HUES64 (cell line): ENCODE results near the gene B3GALT4.
A peak's percentile ranks its signal among the peaks of the same experiment; 100 is the strongest.
"Not testable (repeated sequence)": the region's sequence is repeated elsewhere in the genome, so short reads cannot be mapped to it uniquely, and the experiment has no call there.

ENCODE experiments used
- H3K27ac ChIP-seq: 2 replicates; pipeline ENCODE4 v1.7.0; 2013; ENCODE audit warnings: low read depth, low read length, inconsistent platforms
- H3K27me3 ChIP-seq: 2 replicates; pipeline ENCODE4 v1.6.1; 2013; ENCODE audit warnings: mild to moderate bottlenecking, low read length; ENCODE audit not compliant: insufficient read depth
- H3K36me3 ChIP-seq: 2 replicates; pipeline ENCODE4 v1.6.1; 2013; ENCODE audit warnings: mild to moderate bottlenecking, low read length; ENCODE audit not compliant: insufficient read depth
- H3K4me1 ChIP-seq: 2 replicates; pipeline ENCODE4 v1.6.1; 2013; ENCODE audit warnings: mild to moderate bottlenecking, low read length, moderate library complexity; ENCODE audit not compliant: insufficient read depth
- H3K4me3 ChIP-seq: 2 replicates; pipeline ENCODE4 v1.5.1; 2013; ENCODE audit warnings: mild to moderate bottlenecking, low read length, moderate library complexity
- H3K9ac ChIP-seq: 2 replicates; pipeline ENCODE4 v1.6.1; 2013; ENCODE audit warnings: mild to moderate bottlenecking, low read depth, low read length
- H3K9me3 ChIP-seq: 2 replicates; pipeline ENCODE4 v1.6.1; 2013; ENCODE audit warnings: low read depth, low read length; ENCODE audit not compliant: insufficient read depth
- WGBS: fragments of 150-250, 120-280 bp; methylation state at CpG from one replicate; pipeline ENCODE4 v1.1.7; 2013; ENCODE audit warnings: missing lambda C conversion rate; 5-methylcytosine and 5-hydroxymethylcytosine counted together

The B3GALT4 gene

DNA sequence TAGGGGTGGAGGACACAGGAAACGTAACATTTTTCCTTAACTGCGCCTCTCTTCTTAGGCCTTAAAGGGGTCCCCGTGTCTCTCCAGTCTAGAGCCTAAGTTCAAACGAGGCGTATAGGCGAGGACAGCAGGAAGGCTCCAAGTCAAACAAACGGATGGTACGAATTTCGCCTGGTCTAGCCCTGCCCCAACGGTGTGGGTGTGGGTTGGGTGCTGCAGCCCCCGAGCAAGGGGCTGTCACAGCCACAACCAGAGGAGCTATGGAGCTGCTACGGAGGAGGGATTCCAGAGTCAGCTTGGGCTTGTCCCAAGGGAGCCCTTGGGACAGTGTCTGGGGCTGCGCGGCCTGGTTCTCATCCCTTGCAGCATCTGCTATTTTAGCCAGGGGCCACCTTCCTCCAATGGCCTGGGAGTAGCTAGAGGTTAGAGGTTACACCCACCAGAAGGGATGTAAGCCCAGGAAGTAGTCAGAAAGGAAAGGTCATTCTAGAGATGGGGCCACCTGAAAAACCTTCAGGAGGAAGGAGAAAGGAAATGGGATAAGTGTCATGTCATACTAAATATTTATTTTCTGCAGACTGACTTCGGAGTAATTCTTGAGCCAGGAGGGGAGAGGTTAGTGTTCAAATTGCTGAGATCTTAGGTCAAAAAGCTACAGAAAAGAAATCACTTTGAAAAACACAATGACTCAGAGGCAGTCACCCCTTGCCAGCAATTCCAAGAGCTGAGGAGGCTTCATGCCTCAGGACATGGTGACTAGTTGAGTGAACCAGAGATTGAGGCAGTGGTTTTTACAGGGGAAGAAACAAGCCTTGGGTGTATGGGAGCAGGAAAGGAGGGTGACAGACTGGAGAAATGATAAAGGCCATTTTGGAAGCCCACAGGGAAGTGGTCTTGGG, 26.9 kb upstream of the B3GALT4 start:
- Histone ChIP-seq H3K9me3 (no peaks in the 10 kb centered on the region), H3K9ac (peak overlapping the region; percentile 78), H3K4me1 (peaks cover 6% of the 10 kb centered on the region; the same call in 1 of the 2 replicates), H3K4me3 (peak overlapping the region; percentile 77), H3K27me3 (peaks cover 34% of the 10 kb centered on the region), H3K36me3 (peaks cover 14% of the 10 kb centered on the region), H3K27ac (peak overlapping the region; percentile 82; the same call in 1 of the 2 replicates)
- WGBS = 45% methylated on average over 15 of the region's 15 CpGs

DNA sequence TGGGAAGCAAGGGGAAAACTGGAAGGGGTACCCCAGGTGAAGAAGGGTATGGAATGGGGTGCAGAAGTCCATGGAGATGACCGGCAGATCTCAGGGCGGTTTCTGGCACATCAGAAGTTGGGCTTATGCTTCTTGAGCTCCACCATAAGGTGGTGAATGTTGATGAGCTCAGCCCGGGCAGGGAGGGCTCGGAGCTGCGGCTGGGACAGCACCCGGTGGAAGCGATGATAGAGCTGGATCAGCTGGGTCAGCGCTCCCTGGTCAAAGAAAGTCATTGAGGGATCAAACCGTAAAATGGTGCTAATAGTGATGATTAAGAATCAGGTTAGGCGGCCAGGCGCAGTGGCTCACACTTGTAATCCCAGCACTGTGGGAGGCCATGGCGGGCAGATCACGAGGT, 26.2 kb upstream of the B3GALT4 start:
- 94% methylated on average over 13 of the region's 13 CpGs for WGBS
- Histone ChIP-seq H3K27me3 (peaks cover 30% of the 10 kb centered on the region), H3K4me1 (peaks cover 6% of the 10 kb centered on the region; the same call in 1 of the 2 replicates), H3K9me3 (no peaks in the 10 kb centered on the region), H3K9ac (no peak overlapping the region), H3K4me3 (no peak overlapping the region), H3K36me3 (peaks cover 14% of the 10 kb centered on the region), H3K27ac (no peak overlapping the region)

DNA sequence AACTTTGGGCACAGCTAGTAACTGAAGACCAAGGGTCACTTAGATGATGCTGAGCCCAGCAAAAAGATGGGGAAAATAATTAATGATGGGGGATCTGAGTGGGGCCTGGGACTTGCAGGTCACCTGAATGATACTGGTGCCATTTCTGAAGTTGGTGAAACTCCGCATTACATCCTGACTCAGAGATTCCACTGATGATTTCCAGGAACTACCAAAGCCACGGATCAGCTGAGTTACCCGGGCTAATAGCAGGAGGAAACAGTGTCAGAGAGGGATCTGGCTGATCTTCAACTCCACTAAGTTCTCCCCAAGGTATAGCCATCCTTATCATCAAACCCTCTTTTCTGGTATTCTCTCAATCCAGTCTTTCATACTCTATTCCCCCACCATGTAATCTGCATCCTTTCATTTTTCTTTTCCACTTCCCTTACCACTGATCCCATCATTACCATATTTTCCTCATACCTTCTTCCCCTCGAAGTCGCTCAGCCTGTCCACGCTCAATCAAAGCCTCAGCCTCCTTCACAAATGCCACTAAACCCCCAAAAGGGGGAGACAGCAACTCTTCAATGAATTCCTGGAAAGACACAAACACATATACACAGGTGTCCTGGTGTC, 25.4 kb upstream of the B3GALT4 start:
- WGBS = 94% methylated on average over 6 of the region's 6 CpGs

DNA sequence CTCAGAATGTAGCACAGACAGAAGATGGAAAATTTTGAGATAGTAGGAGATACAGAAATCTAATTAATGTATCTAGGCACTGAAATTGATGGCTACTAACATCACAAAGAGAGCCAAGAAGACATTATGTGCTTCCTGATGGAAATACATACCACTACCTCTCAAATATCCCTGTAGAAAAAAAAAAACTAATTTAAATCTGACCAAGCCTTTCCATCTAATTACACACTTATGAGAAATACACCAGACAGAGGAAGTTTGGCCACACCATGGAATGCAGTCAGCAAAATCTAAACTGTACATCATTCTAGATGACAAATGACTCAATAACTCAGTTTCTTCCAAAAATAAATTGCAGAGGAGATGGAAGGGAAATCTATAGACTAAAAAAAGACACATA, 24.2 kb upstream of the B3GALT4 start:
- H3K9me3 ChIP-seq = no peaks in the 10 kb centered on the region; the same call in 1 of the 2 replicates
- H3K36me3 ChIP-seq = peaks cover 22% of the 10 kb centered on the region
- H3K27me3 ChIP-seq = peaks cover 10% of the 10 kb centered on the region
- H3K27ac ChIP-seq = no peak overlapping the region
- H3K4me1 ChIP-seq = peaks cover 6% of the 10 kb centered on the region; the same call in 1 of the 2 replicates
- no peak overlapping the region for H3K4me3 ChIP-seq
- H3K9ac ChIP-seq = no peak overlapping the region

More for the DNA sequence above, 25.4 kb upstream of the B3GALT4 start:
- Histone ChIP-seq H3K27ac (no peak overlapping the region), H3K27me3 (peaks cover 23% of the 10 kb centered on the region), H3K9me3 (no peaks in the 10 kb centered on the region), H3K4me3 (no peak overlapping the region), H3K9ac (no peak overlapping the region), H3K36me3 (peaks cover 14% of the 10 kb centered on the region), H3K4me1 (peaks cover 6% of the 10 kb centered on the region; the same call in 1 of the 2 replicates)

DNA sequence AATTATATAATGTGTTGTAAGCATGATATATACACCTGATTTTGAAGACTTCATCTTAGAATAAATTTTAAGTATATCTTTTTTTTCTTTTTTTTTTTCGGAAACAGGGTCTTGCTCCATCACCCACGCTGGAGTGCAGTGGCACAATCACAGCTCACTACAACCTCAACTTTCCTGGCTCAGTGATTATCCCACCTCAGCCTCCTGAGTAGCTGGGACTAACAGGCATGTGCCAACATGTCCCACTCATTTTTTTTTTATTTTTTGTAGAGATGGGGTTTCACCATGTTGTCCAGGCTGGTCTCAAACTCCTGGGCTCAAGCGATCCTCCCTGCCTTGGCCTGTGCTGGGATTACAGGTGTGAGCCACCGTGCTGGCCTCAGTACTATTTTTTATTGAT, 22.3 kb upstream of the B3GALT4 start:
- H3K9ac ChIP-seq = no peak overlapping the region
- no peaks in the 10 kb centered on the region; the same call in 1 of the 2 replicates for H3K9me3 ChIP-seq
- H3K4me1 ChIP-seq = peaks cover 5% of the 10 kb centered on the region; the same call in 1 of the 2 replicates
- H3K27ac ChIP-seq = no peak overlapping the region
- 96% methylated on average over 4 of the region's 4 CpGs for WGBS
- peaks cover 24% of the 10 kb centered on the region for H3K36me3 ChIP-seq
- H3K4me3 ChIP-seq = no peak overlapping the region
- H3K27me3 ChIP-seq = no peaks in the 10 kb centered on the region

DNA sequence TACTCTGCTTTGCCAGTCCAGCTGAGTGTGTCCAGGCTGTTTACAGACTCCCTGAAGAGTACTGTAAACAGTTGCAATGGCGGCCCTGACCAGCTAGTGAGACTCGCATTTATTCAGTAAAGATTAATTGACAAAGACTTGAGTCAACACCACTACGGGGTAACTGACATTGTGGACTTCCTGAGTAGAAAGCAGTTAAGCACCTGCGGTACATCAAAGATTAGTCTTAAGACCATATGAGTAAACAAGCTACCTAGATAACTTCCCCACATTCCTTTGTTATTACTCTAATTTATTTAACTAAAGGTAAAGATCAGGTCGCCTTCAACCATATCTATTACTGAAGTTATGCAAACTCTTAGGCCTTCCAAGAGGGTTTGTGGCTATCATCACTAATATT, 17.9 kb upstream of the B3GALT4 start:
- H3K27me3 ChIP-seq = no peaks in the 10 kb centered on the region
- H3K36me3 ChIP-seq = peaks cover 38% of the 10 kb centered on the region
- no peaks in the 10 kb centered on the region; the same call in 1 of the 2 replicates for H3K9me3 ChIP-seq
- no peak overlapping the region for H3K4me3 ChIP-seq
- no peaks in the 10 kb centered on the region for H3K4me1 ChIP-seq
- H3K27ac ChIP-seq = no peak overlapping the region
- 92% methylated on average over 5 of the region's 5 CpGs for WGBS
- no peak overlapping the region for H3K9ac ChIP-seq

DNA sequence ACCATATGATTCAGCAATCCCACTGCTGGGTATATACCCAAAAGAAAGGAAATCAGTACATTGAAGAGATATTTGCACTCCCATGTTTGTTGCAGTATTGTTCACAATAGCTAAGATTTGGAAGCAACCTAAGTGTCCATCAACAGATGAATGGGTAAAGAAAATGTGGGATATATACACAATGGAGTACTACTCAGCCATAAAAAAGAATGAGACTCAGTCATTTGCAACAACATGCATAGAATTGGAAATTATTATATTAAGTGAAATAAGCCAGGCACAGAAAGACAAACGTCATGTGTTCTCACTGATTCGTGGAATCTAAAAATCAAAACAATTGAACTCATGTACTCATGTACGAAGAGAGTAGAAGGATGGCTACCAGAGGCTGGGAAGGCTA, 14.4 kb upstream of the B3GALT4 start:
- H3K4me3 ChIP-seq, H3K27me3 ChIP-seq, H3K9ac ChIP-seq, H3K4me1 ChIP-seq, H3K27ac ChIP-seq, H3K9me3 ChIP-seq: not testable (repeated sequence)
- peaks cover 61% of the 10 kb centered on the region for H3K36me3 ChIP-seq
- 76% methylated on average over 3 of the region's 3 CpGs for WGBS

DNA sequence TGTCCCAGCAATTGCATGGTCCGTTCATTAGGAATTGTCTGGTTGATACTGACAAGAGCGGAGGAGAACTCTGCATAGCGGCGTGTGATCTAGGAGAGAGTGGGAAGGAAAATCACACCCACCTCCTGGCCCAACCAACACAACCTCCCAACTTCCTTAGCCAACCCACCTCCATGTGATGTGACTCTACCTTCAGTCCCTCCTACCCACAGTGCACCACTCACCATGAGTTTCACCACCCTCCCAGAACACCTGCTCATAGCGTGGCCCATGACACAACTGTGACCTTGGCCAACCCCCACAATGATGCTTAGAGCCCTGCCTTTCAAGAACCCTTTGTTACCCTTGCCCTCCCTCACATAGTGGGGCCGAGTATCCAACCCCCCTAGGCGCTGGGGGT, 12.9 kb upstream of the B3GALT4 start:
- Histone ChIP-seq H3K4me3 (no peak overlapping the region), H3K27me3 (no peaks in the 10 kb centered on the region), H3K36me3 (peaks cover 72% of the 10 kb centered on the region), H3K4me1 (no peaks in the 10 kb centered on the region), H3K27ac (no peak overlapping the region), H3K9ac (no peak overlapping the region), H3K9me3 (no peaks in the 10 kb centered on the region)
- 93% methylated on average over 5 of the region's 7 CpGs for WGBS

DNA sequence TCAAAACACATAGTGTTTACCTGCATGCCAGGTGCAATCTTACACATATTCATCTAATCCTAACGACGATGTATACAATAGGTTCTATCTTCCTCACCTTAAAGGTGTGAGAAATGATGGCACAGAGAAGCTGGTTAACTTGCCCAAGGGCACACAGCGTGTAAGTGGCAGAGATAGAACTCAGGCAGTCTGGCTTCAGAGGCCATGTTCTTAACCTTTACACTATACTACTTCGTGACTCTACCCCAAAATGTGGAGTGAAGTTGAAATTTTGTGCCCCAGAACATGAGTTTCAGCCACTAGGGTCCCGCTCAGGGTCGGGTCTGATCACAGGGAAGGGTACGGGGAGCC, 5.8 kb upstream of the B3GALT4 start:
- Histone ChIP-seq H3K9me3 (no peaks in the 10 kb centered on the region), H3K4me1 (peaks cover 17% of the 10 kb centered on the region), H3K9ac (peak overlapping the region; percentile 97), H3K4me3 (peak overlapping the region; percentile 79), H3K27ac (peak overlapping the region; percentile 95), H3K27me3 (no peaks in the 10 kb centered on the region), H3K36me3 (peaks cover 75% of the 10 kb centered on the region)
- WGBS = 2% methylated on average over 7 of the region's 7 CpGs

DNA sequence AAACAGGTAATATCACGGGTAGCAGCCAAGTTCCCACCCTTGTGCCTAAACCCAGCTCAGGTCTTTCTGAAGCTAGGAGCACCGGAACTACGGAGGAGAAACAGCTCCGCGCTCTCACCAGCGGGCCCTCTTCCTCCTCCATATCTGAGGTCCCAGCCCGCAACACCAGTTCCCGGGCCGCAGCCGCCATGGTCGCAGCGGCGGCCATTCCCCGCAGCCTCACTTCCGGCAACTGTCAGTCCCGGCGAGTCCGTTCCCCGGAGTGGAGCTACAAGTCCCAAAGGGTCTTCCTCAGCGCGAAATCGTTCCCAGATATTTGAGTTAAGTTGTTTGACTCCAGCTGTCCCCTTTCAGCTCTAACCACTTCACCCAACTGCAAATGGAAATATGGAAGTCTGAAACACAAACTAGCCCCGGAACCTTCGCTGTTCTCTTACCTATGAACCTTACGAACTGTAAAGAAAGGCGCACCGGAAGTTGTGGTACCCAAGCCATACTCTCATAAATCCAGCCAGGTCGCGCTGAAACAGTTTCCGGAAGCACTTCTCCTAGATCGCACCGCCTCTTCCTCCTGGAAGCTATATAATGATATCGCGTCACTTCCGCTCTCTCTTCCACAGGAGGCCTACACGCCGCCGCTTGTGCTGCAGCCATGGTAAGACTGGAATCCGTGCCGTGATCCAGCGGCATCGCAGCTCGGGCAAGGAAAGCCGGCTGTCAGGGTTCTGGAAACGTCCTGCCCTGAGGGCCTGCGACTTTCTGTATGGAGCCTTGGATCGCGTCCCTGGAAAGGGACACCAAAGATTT, 5.3 kb upstream of the B3GALT4 start, which contains the start of the genes RPS18 and VPS52:
TSS of gene RPS18 (plus strand) at position 608 of the 807 bp plus-strand sequence. CDS start at position 653, 45 bp downstream.
TSS of gene VPS52 (minus strand) at position 409 of the 807 bp plus-strand sequence. CDS start at position 208, 201 bp downstream.
- peak within 1 kb of the TSS; percentile 79 for H3K4me3 ChIP-seq
- under 1% methylated on average over 48 of the region's 48 CpGs for WGBS
- peaks cover 75% of the 10 kb centered on the region for H3K36me3 ChIP-seq
- H3K27ac ChIP-seq = peak within 1 kb of the TSS; percentile 97
- H3K4me1 ChIP-seq = peaks cover 17% of the 10 kb centered on the region
- H3K9ac ChIP-seq = peak within 1 kb of the TSS; percentile 97
- no peaks in the 10 kb centered on the region for H3K9me3 ChIP-seq
- H3K27me3 ChIP-seq = no peaks in the 10 kb centered on the region
